SK-N-SH (cell line): Measurements from ENCODE around the gene LARGE1. TPM values are rescaled to one million over a fixed set of nuclear protein-coding genes. Genes with fewer than 3 reads are reported as not detected.

Experiments used
- CTCF ChIA-PET: fragments of 300-600, 350-600 bp; formaldehyde crosslinking; extraction: SDS; loops from one replicate; lab custom pipeline; 2021; lab: Yijun Ruan, JAX
- POLR2A ChIA-PET: fragments of 350-600 bp; sonication (Branson Sonifier 250); formaldehyde crosslinking; extraction: SDS; loops from one replicate; lab custom pipeline; 2020; ENCODE audit warnings: antibody characterized with exemption, inconsistent platforms; lab: Yijun Ruan, JAX
- DNase-seq: peaks from one replicate; pipeline ENCODE4 v3.0.0; 2012
- H2AFZ ChIP-seq: fragments of 200-600 bp; sonication (generic); 2 replicates; pipeline ENCODE4 v1.8.1; 2016; ENCODE audit warnings: antibody characterized with exemption, mild to moderate bottlenecking, low read depth
- H3F3A ChIP-seq: fragments of 200-600 bp; sonication (generic); replicated peaks from 2 replicates; pipeline ENCODE3; 2016; ENCODE audit warnings: antibody characterized with exemption, mild to moderate bottlenecking; ENCODE audit not compliant: insufficient read depth
- H3K27ac ChIP-seq, 2 experiments: fragments of 200-500 bp in 1 of 2; fragments of 200-600 bp in 1 of 2; sonication (Bioruptor generic) in 1 of 2; sonication (generic), shearing (Covaris generic) in 1 of 2; 2 replicates each; pipeline versions ENCODE4 v1.5.1 to v1.6.1; 2014 to 2016; ENCODE audit warnings: low read depth in 2 of 2, inconsistent platforms in 1 of 2, low read length in 1 of 2, mild to moderate bottlenecking in 1 of 2, mixed read lengths in 1 of 2
- H3K27me3 ChIP-seq: fragments of 200-600 bp; sonication (generic), shearing (Covaris generic); 2 replicates; pipeline ENCODE4 v1.6.1; 2016; ENCODE audit warnings: mixed run types; ENCODE audit not compliant: insufficient read depth
- H3K36me3 ChIP-seq, 2 experiments: fragments of 200-500 bp in 1 of 2; fragments of 200-600 bp in 1 of 2; sonication (Bioruptor generic) in 1 of 2; sonication (generic) in 1 of 2; replicated peaks in 1 of 2; 2 replicates each; pipeline versions ENCODE3 to v1.5.1; 2014 to 2016; ENCODE audit warnings: low read length in 1 of 2, mild to moderate bottlenecking in 1 of 2; ENCODE audit not compliant: insufficient read depth in 2 of 2, control insufficient read depth in 1 of 2
- H3K4me1 ChIP-seq, 2 experiments: fragments of 200-500 bp in 1 of 2; fragments of 200-600 bp in 1 of 2; sonication (Bioruptor generic) in 1 of 2; sonication (generic), shearing (Covaris generic) in 1 of 2; 2 replicates each; pipeline versions ENCODE4 v1.5.1 to v1.6.1; 2014 to 2016; ENCODE audit warnings: low read depth in 1 of 2, low read length in 1 of 2, mixed run types in 1 of 2; ENCODE audit not compliant: insufficient read depth in 2 of 2, control insufficient read depth in 1 of 2
- H3K4me2 ChIP-seq: fragments of 200-600 bp; sonication (generic), shearing (Covaris generic); 2 replicates; pipeline ENCODE4 v1.6.1; 2017; ENCODE audit warnings: mixed run types
- H3K4me3 ChIP-seq, 2 experiments: fragments of 200-500 bp in 1 of 2; fragments of 200-600 bp in 1 of 2; sonication (Bioruptor generic) in 1 of 2; sonication (generic), shearing (Covaris generic) in 1 of 2; 2 replicates each; pipeline versions ENCODE4 v1.5.1 to v1.8.1; 2014 to 2016; ENCODE audit warnings: low read depth in 2 of 2, inconsistent platforms in 1 of 2, low read length in 1 of 2, mild to moderate bottlenecking in 1 of 2, mixed read lengths in 1 of 2, moderate library complexity in 1 of 2
- H3K79me2 ChIP-seq: fragments of 200-600 bp; sonication (generic); 2 replicates; pipeline ENCODE4 v1.8.1; 2017; ENCODE audit warnings: mild to moderate bottlenecking; ENCODE audit not compliant: insufficient read depth
- H3K9ac ChIP-seq: fragments of 200-600 bp; sonication (generic); 2 replicates; pipeline ENCODE4 v1.6.1; 2017; ENCODE audit warnings: mixed run types
- H3K9me2 ChIP-seq: fragments of 200-600 bp; sonication (generic); 2 replicates; pipeline ENCODE4 v1.6.1; 2017; ENCODE audit warnings: mixed run types
- H3K9me3 ChIP-seq: fragments of 200-600 bp; sonication (generic); 2 replicates; pipeline ENCODE4 v1.6.1; 2017; ENCODE audit warnings: mixed run types, mild to moderate bottlenecking, moderate library complexity
- H4K20me1 ChIP-seq: fragments of 200-600 bp; sonication (generic); 2 replicates; pipeline ENCODE4 v1.6.1; 2017; ENCODE audit warnings: mild to moderate bottlenecking, mixed run types; ENCODE audit not compliant: insufficient read depth
- CHD2 ChIP-seq: fragments of 150-350 bp; IDR thresholded peaks from 2 replicates; pipeline ENCODE4 v1.6.1; 2018; ENCODE audit warnings: low read length; ENCODE audit not compliant: partially characterized antibody
- ELF1 ChIP-seq: IDR thresholded peaks from 2 replicates; pipeline ENCODE4 v1.4.0; 2012
- EZH2phosphoT487 ChIP-seq: fragments of 200-600 bp; sonication (generic); IDR thresholded peaks from 2 replicates; pipeline ENCODE4 v1.6.1; 2017; ENCODE audit warnings: low read depth, mixed run types, mild to moderate bottlenecking, antibody characterized with exemption, moderate library complexity, borderline replicate concordance
- FOXM1 ChIP-seq: IDR thresholded peaks from 2 replicates; pipeline ENCODE4 v1.4.0; 2012; ENCODE audit warnings: low read depth, mild to moderate bottlenecking
- GATA2 ChIP-seq: sonication (generic); formaldehyde crosslinking; IDR thresholded peaks from 2 replicates; pipeline ENCODE4 v1.5.0; 2020; ENCODE audit warnings: mild to moderate bottlenecking, missing genetic modification reagents
- JUND ChIP-seq: IDR thresholded peaks from 2 replicates; pipeline ENCODE4 v1.4.0; 2012
- NRF1 ChIP-seq: IDR thresholded peaks from 2 replicates; pipeline ENCODE4 v1.6.1; 2012; ENCODE audit warnings: low read depth, mild to moderate bottlenecking, low read length
- RAD21 ChIP-seq: IDR thresholded peaks from 2 replicates; pipeline ENCODE4 v1.6.1; 2012; ENCODE audit warnings: mild to moderate bottlenecking, low read length
- RCOR1 ChIP-seq: fragments of 150-350 bp; IDR thresholded peaks from 2 replicates; pipeline ENCODE4 v1.6.1; 2017; ENCODE audit warnings: antibody characterized with exemption, low read length
- SIN3A ChIP-seq: IDR thresholded peaks from 2 replicates; pipeline ENCODE4 v1.6.1; 2012; ENCODE audit warnings: low read depth, mild to moderate bottlenecking, low read length, moderate library complexity, borderline replicate concordance
- TAF1 ChIP-seq: IDR thresholded peaks from 2 replicates; pipeline ENCODE4 v1.6.1; 2012; ENCODE audit warnings: low read depth, mild to moderate bottlenecking, low read length, moderate library complexity, borderline replicate concordance
- TCF12 ChIP-seq: IDR thresholded peaks from 2 replicates; pipeline ENCODE4 v1.4.0; 2012
- WGBS: methylation state at CpG from one replicate; pipeline ENCODE4 v1.1.6; 2017; ENCODE audit warnings: low lambda C conversion rate; 5-methylcytosine and 5-hydroxymethylcytosine counted together
- polyA plus RNA-seq, 3 experiments: library from polyadenylated mRNA; depleted of rRNA; stranded (reverse); fragments of >200 nt; gene quantifications; 2 replicates each; pipeline ENCODE4 v1.2.3, GENCODE V29; 2012
- TF ChIP-seq, protein P1 (sequence below): fragments of 150-350 bp; IDR thresholded peaks from 2 replicates; pipeline ENCODE4 v1.6.1; 2016; ENCODE audit warnings: mild to moderate bottlenecking, low read depth, low read length
- TF ChIP-seq, protein P2 (sequence below): fragments of 200-600 bp; sonication (generic); IDR thresholded peaks from 2 replicates; pipeline ENCODE4 v1.6.1; 2017; ENCODE audit warnings: antibody characterized with exemption, mild to moderate bottlenecking, moderate library complexity
- TF ChIP-seq, protein P3 (sequence below): fragments of 150-350 bp; IDR thresholded peaks from 2 replicates; pipeline ENCODE4 v1.6.1; 2017; ENCODE audit warnings: antibody characterized with exemption, low read length, low read depth, borderline replicate concordance
- TF ChIP-seq, protein P4 (sequence below): IDR thresholded peaks from 2 replicates; pipeline ENCODE4 v1.4.0; 2012; ENCODE audit warnings: low read depth, borderline replicate concordance
- TF ChIP-seq, protein P5 (sequence below): IDR thresholded peaks from 2 replicates; pipeline ENCODE4 v1.4.0; 2012; ENCODE audit warnings: low read depth, borderline replicate concordance

Gene LARGE1
- polyA plus RNA-seq, 1 of the 3 experiments (the other 2 are of a cell fraction) = 1.1 TPM

DNA sequence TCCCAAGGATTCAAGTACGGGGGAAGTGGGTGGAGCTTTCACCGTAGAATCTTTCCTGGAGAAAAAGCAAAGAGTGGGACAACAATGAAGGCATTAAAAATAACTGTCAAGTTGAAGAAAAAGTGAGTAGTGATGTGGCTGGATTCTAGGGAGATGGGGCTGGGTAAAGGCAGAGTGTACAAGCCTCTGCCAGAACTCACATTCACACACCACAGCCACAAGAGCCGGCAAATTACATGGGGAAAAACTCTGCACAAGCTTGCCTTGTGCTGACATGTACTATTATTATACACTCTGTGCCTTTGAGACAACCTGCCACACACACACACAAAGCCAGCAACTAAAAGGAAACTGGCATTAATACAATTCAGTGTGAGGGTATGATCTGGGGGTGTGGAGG lies 182.6 kb downstream of the LARGE1 start:
- 67% methylated on average over 3 of the region's 3 CpGs for WGBS
- H3K9ac ChIP-seq = no peak overlapping the region
- H2AFZ ChIP-seq = no peak overlapping the region
- H4K20me1 ChIP-seq = no peaks in the 10 kb centered on the region
- no peak overlapping the region for H3K27ac ChIP-seq
- POLR2A ChIA-PET = no interaction called here
- H3K36me3 ChIP-seq = no peaks in the 10 kb centered on the region
- no peaks in the 10 kb centered on the region for H3K9me2 ChIP-seq
- no peaks in the 10 kb centered on the region for H3K27me3 ChIP-seq
- H3K4me2 ChIP-seq = no peak overlapping the region
- no peaks in the 10 kb centered on the region for H3K79me2 ChIP-seq
- TF ChIP-seq CHD2 = no peak
- no peak for TF ChIP-seq FOXM1
- TF ChIP-seq, protein P1, sequence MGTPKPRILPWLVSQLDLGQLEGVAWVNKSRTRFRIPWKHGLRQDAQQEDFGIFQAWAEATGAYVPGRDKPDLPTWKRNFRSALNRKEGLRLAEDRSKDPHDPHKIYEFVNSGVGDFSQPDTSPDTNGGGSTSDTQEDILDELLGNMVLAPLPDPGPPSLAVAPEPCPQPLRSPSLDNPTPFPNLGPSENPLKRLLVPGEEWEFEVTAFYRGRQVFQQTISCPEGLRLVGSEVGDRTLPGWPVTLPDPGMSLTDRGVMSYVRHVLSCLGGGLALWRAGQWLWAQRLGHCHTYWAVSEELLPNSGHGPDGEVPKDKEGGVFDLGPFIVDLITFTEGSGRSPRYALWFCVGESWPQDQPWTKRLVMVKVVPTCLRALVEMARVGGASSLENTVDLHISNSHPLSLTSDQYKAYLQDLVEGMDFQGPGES = no peak
- no peak for TF ChIP-seq NRF1
- TF ChIP-seq TCF12 = no peak
- TF ChIP-seq, protein P2, sequence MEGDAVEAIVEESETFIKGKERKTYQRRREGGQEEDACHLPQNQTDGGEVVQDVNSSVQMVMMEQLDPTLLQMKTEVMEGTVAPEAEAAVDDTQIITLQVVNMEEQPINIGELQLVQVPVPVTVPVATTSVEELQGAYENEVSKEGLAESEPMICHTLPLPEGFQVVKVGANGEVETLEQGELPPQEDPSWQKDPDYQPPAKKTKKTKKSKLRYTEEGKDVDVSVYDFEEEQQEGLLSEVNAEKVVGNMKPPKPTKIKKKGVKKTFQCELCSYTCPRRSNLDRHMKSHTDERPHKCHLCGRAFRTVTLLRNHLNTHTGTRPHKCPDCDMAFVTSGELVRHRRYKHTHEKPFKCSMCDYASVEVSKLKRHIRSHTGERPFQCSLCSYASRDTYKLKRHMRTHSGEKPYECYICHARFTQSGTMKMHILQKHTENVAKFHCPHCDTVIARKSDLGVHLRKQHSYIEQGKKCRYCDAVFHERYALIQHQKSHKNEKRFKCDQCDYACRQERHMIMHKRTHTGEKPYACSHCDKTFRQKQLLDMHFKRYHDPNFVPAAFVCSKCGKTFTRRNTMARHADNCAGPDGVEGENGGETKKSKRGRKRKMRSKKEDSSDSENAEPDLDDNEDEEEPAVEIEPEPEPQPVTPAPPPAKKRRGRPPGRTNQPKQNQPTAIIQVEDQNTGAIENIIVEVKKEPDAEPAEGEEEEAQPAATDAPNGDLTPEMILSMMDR = no peak
- TF ChIP-seq RAD21 = no peak
- no peak for TF ChIP-seq TAF1
- TF ChIP-seq, protein P3, sequence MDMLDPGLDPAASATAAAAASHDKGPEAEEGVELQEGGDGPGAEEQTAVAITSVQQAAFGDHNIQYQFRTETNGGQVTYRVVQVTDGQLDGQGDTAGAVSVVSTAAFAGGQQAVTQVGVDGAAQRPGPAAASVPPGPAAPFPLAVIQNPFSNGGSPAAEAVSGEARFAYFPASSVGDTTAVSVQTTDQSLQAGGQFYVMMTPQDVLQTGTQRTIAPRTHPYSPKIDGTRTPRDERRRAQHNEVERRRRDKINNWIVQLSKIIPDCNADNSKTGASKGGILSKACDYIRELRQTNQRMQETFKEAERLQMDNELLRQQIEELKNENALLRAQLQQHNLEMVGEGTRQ = no peak
- TF ChIP-seq SIN3A = no peak
- TF ChIP-seq EZH2phosphoT487 = no peak
- TF ChIP-seq, protein P4, sequence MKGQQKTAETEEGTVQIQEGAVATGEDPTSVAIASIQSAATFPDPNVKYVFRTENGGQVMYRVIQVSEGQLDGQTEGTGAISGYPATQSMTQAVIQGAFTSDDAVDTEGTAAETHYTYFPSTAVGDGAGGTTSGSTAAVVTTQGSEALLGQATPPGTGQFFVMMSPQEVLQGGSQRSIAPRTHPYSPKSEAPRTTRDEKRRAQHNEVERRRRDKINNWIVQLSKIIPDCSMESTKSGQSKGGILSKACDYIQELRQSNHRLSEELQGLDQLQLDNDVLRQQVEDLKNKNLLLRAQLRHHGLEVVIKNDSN = no peak
- TF ChIP-seq JUND = no peak
- no peak for TF ChIP-seq RCOR1
- TF ChIP-seq, protein P5, sequence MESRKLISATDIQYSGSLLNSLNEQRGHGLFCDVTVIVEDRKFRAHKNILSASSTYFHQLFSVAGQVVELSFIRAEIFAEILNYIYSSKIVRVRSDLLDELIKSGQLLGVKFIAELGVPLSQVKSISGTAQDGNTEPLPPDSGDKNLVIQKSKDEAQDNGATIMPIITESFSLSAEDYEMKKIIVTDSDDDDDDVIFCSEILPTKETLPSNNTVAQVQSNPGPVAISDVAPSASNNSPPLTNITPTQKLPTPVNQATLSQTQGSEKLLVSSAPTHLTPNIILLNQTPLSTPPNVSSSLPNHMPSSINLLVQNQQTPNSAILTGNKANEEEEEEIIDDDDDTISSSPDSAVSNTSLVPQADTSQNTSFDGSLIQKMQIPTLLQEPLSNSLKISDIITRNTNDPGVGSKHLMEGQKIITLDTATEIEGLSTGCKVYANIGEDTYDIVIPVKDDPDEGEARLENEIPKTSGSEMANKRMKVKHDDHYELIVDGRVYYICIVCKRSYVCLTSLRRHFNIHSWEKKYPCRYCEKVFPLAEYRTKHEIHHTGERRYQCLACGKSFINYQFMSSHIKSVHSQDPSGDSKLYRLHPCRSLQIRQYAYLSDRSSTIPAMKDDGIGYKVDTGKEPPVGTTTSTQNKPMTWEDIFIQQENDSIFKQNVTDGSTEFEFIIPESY = no peak
- no peak for TF ChIP-seq ELF1
- TF ChIP-seq GATA2 (CRISPR knock-in tag) = no peak
- TF ChIP-seq, all 33 proteins: peak for 0
- no peaks in the 10 kb centered on the region for H3F3A ChIP-seq
- no peak for DNase-seq
- no peak overlapping the region for H3K4me3 ChIP-seq
- CTCF ChIA-PET = no interaction called here
- H3K9me3 ChIP-seq = no peaks in the 10 kb centered on the region
- H3K4me1 ChIP-seq = no peaks in the 10 kb centered on the region
